ENCODE measurements around the gene GPX3. TPM values are rescaled to one million over a fixed set of nuclear protein-coding genes. Genes with fewer than 3 reads are reported as not detected.

GPX3 gene
- total and polyA plus RNA-seq, 2 donors (not counting 3 experiments of a cell fraction or from before 2014, with no cell fraction given), result 5.1 to 17.1 TPM

DNA sequence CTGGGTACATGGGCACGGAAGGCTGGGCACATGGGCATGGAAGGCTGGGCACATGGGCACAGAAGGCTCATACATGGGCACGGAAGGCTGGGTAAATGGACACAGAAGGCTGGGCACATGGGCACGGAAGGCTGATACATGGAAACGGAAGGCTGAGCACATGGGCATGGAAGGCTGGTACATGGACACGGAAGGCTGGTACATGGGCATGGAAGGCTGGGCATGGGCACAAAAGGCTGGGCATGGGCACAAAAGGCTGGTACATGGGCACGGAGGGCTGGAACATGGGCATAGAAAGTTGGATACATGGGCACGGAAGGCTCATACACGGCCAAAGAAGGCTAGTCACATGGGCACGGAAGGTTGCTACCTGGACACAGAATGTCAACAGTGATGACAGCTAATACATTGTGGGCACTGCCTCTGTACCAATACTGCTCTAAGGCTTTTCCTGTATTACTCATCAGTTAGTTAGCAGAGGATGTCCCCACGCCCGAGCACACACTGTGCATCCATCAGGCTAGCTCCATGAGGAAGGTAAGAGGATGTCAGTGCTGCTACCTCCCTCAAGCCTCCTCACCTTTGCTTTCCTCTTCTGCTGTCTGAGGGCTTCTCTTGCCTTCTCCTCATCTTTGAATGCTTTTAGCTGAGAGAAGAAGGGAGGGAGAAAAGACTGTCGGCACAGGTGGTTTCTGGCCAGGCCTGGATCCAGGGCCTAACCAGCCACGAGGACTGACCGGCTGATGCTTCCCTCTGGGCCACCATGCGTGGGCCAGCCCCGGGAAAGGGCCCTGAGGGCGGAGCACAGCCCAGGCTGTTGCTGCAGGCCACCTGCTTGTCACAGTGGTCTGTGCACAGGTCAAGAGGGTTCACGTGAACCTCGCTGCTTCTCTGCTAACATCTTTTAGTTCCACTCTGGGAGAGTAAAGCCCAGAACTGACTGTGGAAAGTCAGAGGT, 14.3 kb downstream of the GPX3 start:
- Histone ChIP-seq H2AFZ (ENCODE audit: low read depth, low read length) (no peak overlapping the region), H3K27me3 (ENCODE audit: control insufficient read depth in 2 of 2, insufficient read depth in 2 of 2, low read length in 2 of 2) (no peaks in the 10 kb centered on the region), H3K4me1 (ENCODE audit: control insufficient read depth, extremely low read depth, insufficient read depth, low read length) (peaks cover 21% of the 10 kb centered on the region), H3K4me2 (ENCODE audit: insufficient read depth, low read length) (no peak overlapping the region), H3K36me3 (ENCODE audit: control insufficient read depth in 2 of 2, extremely low read depth in 1 of 2, insufficient read depth in 2 of 2, low read length in 2 of 2) (peaks cover 6 to 43% of the 10 kb centered on the region in 2 experiments), H3K79me2 (ENCODE audit: control insufficient read depth, insufficient read depth, low read length) (no peaks in the 10 kb centered on the region), H3K9me3 (replicated peaks; ENCODE audit: control insufficient read depth, insufficient read depth, low read length) (no peaks in the 10 kb centered on the region), H3K27ac (ENCODE audit: insufficient read depth, low read depth, low read length) (no peak overlapping the region), H3K9ac (replicated peaks; ENCODE audit: extremely low read depth, insufficient read depth, low read length) (no peak overlapping the region), H3K9me1 (replicated peaks; ENCODE audit: control insufficient read depth, extremely low read depth, insufficient read depth, low read length) (no peaks in the 10 kb centered on the region), H4K20me1 (replicated peaks; ENCODE audit: control insufficient read depth, extremely low read depth, insufficient read depth, low read length) (no peaks in the 10 kb centered on the region), H3K4me3 (replicated peaks in 1 of 3; ENCODE audit: insufficient read depth in 1 of 3, low read depth in 1 of 3, low read length in 3 of 3) (no peak overlapping the region)
- dilution Hi-C loops (cut with MboI; ENCODE audit: extremely low pct_ligation_motif_present, low sequenced_read_pairs) (loop anchor here (10.0 kb wide), 1 partner anchor 50 kb away; the partner anchor contains the start of gene TNIP1), intact Hi-C loops (cut with micrococcal nuclease) (no loop called here)
- BruUV-seq (replicated peaks), result no TSS peak
- FAIRE-seq, result no peak
- ChIA-PET CTCF (interaction anchor here (1.4 to 2.1 kb wide), 3 partner anchors 11 to 80 kb away, joined by 3 to 8 read pairs (median 4); no protein-coding TSS in a partner anchor), POLR2A (no interaction called here)
- no peak for DNase-seq (ENCODE audit: low read depth, low spot score)
- TF ChIP-seq, protein P1, sequence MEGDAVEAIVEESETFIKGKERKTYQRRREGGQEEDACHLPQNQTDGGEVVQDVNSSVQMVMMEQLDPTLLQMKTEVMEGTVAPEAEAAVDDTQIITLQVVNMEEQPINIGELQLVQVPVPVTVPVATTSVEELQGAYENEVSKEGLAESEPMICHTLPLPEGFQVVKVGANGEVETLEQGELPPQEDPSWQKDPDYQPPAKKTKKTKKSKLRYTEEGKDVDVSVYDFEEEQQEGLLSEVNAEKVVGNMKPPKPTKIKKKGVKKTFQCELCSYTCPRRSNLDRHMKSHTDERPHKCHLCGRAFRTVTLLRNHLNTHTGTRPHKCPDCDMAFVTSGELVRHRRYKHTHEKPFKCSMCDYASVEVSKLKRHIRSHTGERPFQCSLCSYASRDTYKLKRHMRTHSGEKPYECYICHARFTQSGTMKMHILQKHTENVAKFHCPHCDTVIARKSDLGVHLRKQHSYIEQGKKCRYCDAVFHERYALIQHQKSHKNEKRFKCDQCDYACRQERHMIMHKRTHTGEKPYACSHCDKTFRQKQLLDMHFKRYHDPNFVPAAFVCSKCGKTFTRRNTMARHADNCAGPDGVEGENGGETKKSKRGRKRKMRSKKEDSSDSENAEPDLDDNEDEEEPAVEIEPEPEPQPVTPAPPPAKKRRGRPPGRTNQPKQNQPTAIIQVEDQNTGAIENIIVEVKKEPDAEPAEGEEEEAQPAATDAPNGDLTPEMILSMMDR (IDR thresholded peaks at IDR 0.05; ENCODE audit: extremely low read depth in 1 of 2, insufficient read depth in 1 of 2, low read depth in 1 of 2, low read length in 2 of 2), result no peak
- TF ChIP-seq POLR2AphosphoS5 (IDR thresholded peaks at IDR 0.05; ENCODE audit: insufficient read depth, low read depth, low read length) (no peak), MYC (IDR thresholded peaks at IDR 0.05; ENCODE audit: low read depth, low read length) (no peak), FOS (IDR thresholded peaks at IDR 0.05; ENCODE audit: borderline replicate concordance, insufficient read depth, low read length) (no peak), EZH2 (IDR thresholded peaks at IDR 0.05; ENCODE audit: borderline replicate concordance, low read depth, low read length, severe bottlenecking) (no peak), JUN (IDR thresholded peaks at IDR 0.05; ENCODE audit: borderline replicate concordance, insufficient read depth, insufficient read length, low read depth) (no peak), GATA2 (IDR thresholded peaks at IDR 0.05; ENCODE audit: insufficient read depth, insufficient read length, low read depth, low read length) (no peak), POLR2A (IDR thresholded peaks at IDR 0.05; ENCODE audit: low read depth, low read length) (no peak)
- TF ChIP-seq, protein P2, sequence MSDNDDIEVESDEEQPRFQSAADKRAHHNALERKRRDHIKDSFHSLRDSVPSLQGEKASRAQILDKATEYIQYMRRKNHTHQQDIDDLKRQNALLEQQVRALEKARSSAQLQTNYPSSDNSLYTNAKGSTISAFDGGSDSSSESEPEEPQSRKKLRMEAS (IDR thresholded peaks at IDR 0.05; ENCODE audit: insufficient read depth, insufficient read length), result no peak

All from endothelial cell of umbilical vein (primary cell).